GM18499 (cell line): Measurements from ENCODE around the gene CAB39L.

Source experiments
- ATAC-seq: cut with Tn5 transposase; IDR thresholded peaks from one replicate; pipeline ENCODE4 v1.9.1; 2021; ENCODE audit warnings: moderate number of reproducible peaks; ENCODE audit not compliant: insufficient read depth, unreplicated experiment

The CAB39L gene

GRCh38 chr13:49404703-49405020 lies 39.2 kb downstream of the CAB39L start:
- no peak for ATAC-seq

- no peak for ATAC-seq
Observed at GRCh38 chr13:49403996-49404702, 39.7 kb downstream of the CAB39L start.

DNA sequence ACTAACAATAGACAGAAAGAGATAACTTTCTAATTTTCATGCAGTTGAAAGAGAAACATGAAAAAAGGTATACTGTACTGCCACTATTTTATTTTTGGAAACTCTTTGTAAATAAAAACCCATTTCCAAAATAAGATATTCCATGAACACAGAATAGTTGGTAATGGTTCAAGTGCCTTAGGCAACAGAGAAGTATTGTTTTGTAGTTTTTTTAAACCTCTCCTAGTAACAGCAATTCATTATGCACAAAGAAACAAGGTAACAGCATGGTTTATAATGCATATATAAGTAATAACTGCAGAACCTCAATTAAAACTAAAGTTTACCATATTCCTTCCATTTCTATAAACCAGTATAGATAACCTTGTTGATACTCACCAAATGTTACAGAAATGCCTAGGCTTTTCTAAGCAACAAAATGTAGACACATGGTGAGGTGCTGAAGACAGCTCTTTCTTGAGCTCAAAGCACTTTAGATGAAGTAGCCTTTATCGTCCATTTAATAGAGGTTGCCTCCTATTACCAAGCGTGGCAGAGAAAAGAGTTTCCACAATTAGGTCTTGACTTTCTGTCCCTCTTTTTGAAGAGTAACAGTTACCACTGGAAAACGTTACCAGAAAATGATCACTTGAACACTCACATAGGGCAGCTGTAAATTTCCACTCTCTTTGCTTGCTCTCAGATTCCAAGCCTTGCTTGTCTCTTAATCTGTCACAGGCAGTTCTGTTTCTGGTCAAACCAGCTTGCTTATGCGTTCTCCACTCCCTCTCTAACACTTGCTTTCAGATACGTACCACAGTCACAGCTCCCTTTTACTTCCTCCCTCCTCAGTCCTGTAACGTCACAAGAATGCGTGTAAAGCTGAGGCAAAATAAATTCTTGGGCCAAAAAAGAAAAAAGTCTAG lies 42.9 kb downstream of the CAB39L start:
- ATAC-seq, result no peak

- no peak for ATAC-seq
Observed at GRCh38 chr13:49399801-49400472, 43.9 kb downstream of the CAB39L start.

DNA sequence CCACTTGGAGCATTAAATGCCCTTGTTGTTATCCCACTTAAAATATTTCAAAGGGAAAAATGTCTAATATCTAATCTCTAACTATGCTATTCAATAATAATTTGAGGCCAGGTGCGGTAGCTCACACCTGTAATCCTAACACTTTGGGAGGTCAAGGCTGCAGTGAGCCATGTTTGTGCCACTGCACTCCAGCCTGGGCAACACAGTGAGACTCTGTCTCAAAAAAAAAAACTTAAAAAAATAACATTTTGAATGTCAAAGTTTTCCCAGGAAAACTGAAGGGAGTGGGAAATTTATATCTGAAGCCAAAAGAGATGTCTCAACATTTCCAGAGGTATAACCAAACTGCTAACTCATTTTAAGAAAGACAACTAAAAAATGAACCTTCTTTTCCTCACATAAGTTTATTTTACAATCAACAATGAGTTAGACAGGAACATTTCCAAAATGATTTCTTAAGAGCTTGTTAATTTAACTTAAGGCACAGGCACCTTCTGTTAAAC lies 47.9 kb downstream of the CAB39L start:
- ATAC-seq, result no peak

GRCh38 chr13:49395451-49395865 lies 48.4 kb downstream of the CAB39L start:
- ATAC-seq, result no peak

DNA sequence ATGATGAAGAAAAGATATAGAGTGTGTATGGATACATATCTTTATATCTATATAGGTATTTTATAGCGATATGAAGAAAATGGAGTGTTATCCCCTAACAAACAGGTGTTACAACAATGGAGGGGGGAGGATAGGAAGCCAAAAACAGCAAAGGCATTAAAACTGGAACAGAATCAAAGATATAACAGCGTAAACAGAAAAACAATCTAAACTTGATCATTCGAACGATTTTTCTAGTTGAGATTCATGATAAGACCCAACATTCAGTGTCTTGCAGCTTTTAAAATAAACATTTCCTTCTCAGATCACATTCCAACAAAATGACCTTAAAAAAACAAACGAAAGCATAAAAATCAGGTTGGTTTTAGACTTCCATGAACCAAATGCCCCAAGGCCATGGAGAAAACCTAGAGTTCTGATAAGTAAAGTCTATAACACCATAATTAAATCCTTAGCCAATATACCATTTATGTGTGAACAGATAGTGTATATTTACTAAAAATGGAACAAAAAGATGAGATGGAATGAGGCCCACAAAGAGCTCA lies 55.7 kb downstream of the CAB39L start:
- ATAC-seq, result no peak

- no peak for ATAC-seq
Observed at GRCh38 chr13:49386664-49387063, 57.2 kb downstream of the CAB39L start.

- ATAC-seq, result no peak
Observed at GRCh38 chr13:49376121-49376520, 67.7 kb downstream of the CAB39L start.

DNA sequence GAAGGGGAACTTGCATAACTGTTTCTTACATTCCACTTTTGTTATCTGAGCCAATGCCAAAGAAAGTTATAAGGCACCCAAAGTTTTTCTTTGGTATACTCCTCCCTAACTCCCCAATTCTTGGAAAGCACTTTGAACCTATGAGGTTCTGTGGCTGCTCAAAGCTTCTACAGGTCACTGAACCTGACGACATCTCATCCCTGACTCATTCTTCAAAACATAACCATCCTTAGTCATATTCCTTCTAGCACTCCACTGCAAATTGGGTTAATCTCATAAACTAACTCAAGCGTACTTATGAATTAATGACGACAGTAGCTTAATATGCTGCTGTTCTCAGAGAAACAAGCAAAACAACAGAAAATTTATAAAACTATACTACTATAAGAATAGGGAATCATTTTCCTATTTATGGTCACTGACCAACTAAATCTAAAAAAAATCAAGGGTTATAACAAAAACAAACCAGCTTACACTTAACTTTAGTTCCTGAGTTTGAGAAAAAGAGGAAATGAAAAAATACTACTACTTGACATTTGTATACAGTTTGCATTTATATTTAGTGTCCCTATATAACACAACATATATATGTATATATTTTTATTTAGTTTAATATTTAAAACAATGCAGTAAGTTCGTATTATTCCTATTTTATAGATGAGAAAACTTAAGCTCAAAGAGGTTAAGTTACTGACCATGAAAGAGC lies 69.1 kb downstream of the CAB39L start:
- no peak for ATAC-seq

DNA sequence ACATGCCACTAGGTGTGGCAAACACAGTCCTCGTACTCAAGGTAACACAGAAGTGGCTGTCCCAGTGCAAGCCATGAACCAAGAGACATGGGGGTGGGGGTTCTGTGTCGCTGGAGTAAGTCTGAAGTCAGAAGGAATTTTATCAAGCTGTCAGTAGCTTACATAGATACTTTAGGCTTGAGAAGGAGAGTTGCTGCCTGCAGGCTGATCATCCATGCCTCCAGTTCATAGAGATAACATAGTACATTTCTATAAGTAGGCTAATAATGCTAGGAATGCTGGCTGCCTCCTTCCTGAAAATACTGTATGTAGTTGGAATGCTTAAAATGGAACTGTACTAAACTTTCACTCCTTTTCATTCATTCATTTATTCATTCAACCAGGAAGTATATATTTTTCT lies 70.1 kb downstream of the CAB39L start:
- no peak for ATAC-seq

DNA sequence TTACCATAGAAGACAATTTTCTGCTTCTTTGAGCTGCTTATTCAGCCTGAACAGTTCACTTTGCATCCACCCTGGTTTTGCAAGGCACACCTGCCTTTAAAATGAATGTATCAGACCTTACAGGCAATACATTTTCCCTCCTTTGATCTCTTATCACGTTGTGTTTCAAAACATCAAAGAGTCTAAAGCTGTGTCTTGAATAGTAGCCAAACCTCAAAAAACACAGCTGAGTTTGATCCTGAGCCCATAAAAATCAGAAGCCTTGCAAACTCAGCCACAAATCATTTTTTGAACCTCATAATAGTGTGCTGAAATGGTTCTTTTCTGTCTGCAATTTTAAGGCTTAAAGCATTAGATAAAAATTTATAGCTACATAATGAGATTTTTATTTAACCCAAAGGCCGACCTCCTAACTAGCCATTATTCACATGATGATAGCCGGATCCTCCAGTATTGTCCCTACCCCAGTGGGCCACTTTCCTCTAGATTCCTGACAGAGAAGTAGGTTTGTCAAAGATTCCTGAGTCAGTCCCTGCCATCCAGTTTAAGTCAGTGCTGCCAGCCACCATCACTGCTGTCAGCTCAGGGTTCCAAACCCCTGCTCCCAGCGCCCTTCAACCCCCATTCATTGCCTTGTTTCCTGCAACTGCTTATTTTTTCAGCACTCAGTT lies 71.8 kb downstream of the CAB39L start:
- ATAC-seq, result no peak

- no peak for ATAC-seq
Observed at GRCh38 chr13:49370371-49370770, 73.5 kb downstream of the CAB39L start.

DNA sequence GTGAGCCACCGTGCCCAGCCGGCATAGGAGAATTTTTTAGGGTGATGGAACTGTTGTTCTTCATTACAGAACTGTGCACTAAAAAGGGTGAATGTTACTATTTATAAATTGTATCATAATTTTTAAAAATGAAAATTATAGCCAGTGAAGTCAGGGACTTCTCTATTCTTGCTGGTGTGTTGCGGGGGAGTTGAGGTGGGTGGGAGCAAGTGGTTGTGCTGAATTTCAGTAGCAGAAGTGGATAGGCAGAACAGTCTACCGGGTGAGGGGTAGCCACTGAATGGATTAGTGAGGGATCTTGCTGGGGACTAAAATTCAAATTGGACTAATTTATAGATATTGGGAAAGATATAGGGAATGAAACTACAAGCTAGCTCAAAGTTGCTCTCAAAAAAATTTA lies 74.0 kb downstream of the CAB39L start:
- ATAC-seq, result no peak

DNA sequence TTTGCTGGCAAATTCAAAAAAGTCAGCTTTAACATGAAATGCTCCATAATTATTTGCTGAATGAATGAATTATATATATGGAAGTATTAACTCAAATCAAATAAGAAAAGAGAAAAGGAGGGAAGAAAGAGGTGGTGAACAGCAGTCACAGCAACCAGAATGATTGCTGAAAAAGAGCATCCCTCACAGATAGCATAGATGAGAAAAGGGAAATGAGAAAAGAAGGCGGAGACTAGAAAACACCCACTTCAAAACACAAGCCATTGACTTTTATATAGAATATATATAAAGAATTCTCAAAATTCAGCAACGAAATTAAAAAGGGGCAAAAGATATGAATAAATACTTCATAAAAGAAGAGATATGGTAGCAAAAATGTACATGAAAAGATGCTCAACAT lies 75.2 kb downstream of the CAB39L start:
- ATAC-seq, result no peak

DNA sequence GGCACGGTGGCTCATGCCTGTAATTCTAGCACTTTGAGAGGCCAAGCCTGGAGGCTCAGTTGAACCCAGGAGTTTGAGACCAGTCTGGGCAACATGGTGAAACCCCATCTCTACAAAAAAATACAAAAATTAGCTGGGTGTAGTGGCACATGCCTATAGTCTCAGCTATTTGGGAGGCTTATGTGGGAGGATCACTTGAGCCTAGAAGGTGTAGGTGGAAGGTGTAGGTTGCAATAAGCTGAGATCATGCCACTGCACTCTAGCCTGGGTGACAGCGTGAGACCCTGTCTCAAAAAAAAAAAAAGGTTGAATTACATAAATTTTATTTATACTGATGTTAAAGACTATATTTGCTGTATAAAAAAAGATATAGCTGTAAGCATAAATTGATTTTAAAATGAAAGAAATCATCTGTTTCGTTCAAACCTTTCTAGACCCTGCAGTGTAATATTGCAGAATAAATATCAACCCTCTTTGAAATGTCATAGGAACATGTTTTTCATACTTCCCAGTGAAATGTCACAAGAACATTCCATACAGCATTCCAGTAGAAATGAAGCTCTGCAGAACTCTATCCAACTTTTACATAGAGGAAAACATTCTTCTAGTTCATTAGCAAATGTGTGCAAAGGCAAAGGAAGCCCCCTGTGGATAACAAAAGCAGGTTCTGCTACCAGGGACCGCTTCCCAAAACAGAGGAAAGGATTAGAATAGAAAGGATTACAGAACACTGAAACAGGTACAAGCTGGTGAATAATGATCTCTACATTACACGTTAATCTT lies 76.0 kb downstream of the CAB39L start:
- no peak for ATAC-seq

DNA sequence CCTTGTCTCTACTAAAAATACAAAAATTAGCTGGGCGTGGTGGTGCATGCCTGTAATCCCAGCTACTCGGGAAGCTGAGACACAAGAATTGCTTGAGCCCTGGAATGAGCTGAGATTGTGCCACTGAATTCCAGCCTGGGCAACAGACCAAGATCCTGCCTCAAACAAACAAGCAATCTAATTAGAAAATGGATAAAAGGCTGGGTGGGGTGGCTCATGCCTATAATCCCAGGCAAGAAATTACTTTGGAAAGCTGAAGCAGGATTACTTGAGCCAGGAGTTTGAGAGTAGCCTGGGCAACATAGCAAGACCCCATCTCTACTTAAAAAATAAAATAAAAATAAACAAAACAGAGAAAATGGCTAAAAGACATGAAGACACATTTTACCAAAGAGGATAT lies 77.0 kb downstream of the CAB39L start:
- ATAC-seq, result no peak

DNA sequence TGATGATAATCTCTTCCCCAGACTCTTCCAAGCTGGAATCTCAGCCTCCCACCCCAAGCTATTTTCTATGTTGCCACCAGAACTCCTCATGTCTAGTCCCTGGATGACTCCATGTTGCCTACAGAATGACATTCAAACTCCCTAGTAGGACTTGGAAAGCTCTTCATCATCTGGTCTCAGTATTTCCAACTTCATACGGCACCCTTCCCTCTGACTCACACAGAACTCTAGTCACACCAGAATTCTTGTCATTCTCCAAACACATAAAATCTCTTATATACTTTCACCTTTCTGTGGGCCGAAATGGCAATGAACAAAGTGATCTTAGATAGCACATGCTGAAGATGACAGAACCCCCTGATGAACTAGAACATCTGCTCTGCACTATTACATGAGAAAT lies 86.2 kb downstream of the CAB39L start:
- ATAC-seq, result no peak

GRCh38 chr13:49356223-49356622 lies 87.6 kb downstream of the CAB39L start:
- ATAC-seq, result no peak
